ENCODE results near the gene HSPA4.

HSPA4 gene

GRCh38 chr5:133116601-133117000, 64.8 kb downstream of the HSPA4 start:
- ATAC-seq (ENCODE audit: low read depth) (no peak), DNase-seq (ENCODE audit: low spot score) (no peak)
- Histone ChIP-seq H3K27ac (ENCODE audit: poor library complexity, severe bottlenecking) (no peak overlapping the region), H3K4me1 (ENCODE audit: insufficient read depth, poor library complexity, severe bottlenecking) (peaks cover 5% of the 10 kb centered on the region), H3K9me3 (ENCODE audit: severe bottlenecking) (no peaks in the 10 kb centered on the region), H3K27me3 (ENCODE audit: insufficient read depth, poor library complexity, severe bottlenecking) (no peaks in the 10 kb centered on the region), H3K36me3 (ENCODE audit: low read depth) (no peaks in the 10 kb centered on the region), H3K4me3 (ENCODE audit: severe bottlenecking) (no peak overlapping the region)
- TF ChIP-seq CTCF (IDR thresholded peaks at IDR 0.05; ENCODE audit: poor library complexity, severe bottlenecking): no peak

GRCh38 chr5:133117166-133117911, 65.5 kb downstream of the HSPA4 start:
- TF ChIP-seq CTCF (IDR thresholded peaks at IDR 0.05; ENCODE audit: poor library complexity, severe bottlenecking): no peak
- no peak for DNase-seq (ENCODE audit: low spot score)

GRCh38 chr5:133117912-133118445, 66.2 kb downstream of the HSPA4 start:
- no peaks in the 10 kb centered on the region for H3K27me3 ChIP-seq (ENCODE audit: insufficient read depth, poor library complexity, severe bottlenecking)
- H3K4me1 ChIP-seq (ENCODE audit: insufficient read depth, poor library complexity, severe bottlenecking): peaks cover 5% of the 10 kb centered on the region
- ATAC-seq (ENCODE audit: low read depth): no peak
- no peak for DNase-seq (ENCODE audit: low spot score)
- no peaks in the 10 kb centered on the region for H3K9me3 ChIP-seq (ENCODE audit: severe bottlenecking)
- no peak for TF ChIP-seq CTCF (IDR thresholded peaks at IDR 0.05; ENCODE audit: poor library complexity, severe bottlenecking)
- H3K36me3 ChIP-seq (ENCODE audit: low read depth): no peaks in the 10 kb centered on the region
- no peak overlapping the region for H3K27ac ChIP-seq (ENCODE audit: poor library complexity, severe bottlenecking)
- no peak overlapping the region for H3K4me3 ChIP-seq (ENCODE audit: severe bottlenecking)

More at GRCh38 chr5:133117166-133117911, 65.5 kb downstream of the HSPA4 start:
- Histone ChIP-seq H3K27ac (ENCODE audit: poor library complexity, severe bottlenecking) (no peak overlapping the region), H3K4me1 (ENCODE audit: insufficient read depth, poor library complexity, severe bottlenecking) (peaks cover 5% of the 10 kb centered on the region), H3K9me3 (ENCODE audit: severe bottlenecking) (no peaks in the 10 kb centered on the region), H3K27me3 (ENCODE audit: insufficient read depth, poor library complexity, severe bottlenecking) (no peaks in the 10 kb centered on the region), H3K4me3 (ENCODE audit: severe bottlenecking) (no peak overlapping the region), H3K36me3 (ENCODE audit: low read depth) (no peaks in the 10 kb centered on the region)
- ATAC-seq (ENCODE audit: low read depth): no peak

DNA sequence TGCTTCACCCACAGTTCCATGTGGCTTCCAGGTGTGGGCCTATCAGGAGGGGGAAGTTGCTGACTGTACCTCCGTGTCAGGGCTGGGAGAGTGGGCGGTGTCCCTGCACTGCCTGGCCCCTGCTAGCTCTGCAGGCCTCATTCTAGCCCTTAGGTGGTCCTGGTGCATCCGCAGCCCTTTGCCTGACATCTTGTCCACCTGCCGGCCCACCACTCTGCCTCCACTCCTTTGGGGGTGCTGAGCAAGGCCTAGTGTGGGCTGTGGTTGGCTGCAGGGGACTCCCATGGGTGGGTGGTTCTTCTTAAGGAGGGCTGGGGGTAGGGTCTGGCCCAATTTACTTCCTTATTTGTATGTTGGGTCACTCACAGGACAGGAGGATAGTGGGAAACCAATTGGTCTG, 66.9 kb downstream of the HSPA4 start:
- DNase-seq (ENCODE audit: low spot score): no peak
- no peak overlapping the region for H3K27ac ChIP-seq (ENCODE audit: poor library complexity, severe bottlenecking)
- no peaks in the 10 kb centered on the region for H3K27me3 ChIP-seq (ENCODE audit: insufficient read depth, poor library complexity, severe bottlenecking)
- no peak for ATAC-seq (ENCODE audit: low read depth)
- H3K4me1 ChIP-seq (ENCODE audit: insufficient read depth, poor library complexity, severe bottlenecking): no peaks in the 10 kb centered on the region
- no peaks in the 10 kb centered on the region for H3K9me3 ChIP-seq (ENCODE audit: severe bottlenecking)
- no peak overlapping the region for H3K4me3 ChIP-seq (ENCODE audit: severe bottlenecking)
- no peaks in the 10 kb centered on the region for H3K36me3 ChIP-seq (ENCODE audit: low read depth)
- no peak for TF ChIP-seq CTCF (IDR thresholded peaks at IDR 0.05; ENCODE audit: poor library complexity, severe bottlenecking)

DNA sequence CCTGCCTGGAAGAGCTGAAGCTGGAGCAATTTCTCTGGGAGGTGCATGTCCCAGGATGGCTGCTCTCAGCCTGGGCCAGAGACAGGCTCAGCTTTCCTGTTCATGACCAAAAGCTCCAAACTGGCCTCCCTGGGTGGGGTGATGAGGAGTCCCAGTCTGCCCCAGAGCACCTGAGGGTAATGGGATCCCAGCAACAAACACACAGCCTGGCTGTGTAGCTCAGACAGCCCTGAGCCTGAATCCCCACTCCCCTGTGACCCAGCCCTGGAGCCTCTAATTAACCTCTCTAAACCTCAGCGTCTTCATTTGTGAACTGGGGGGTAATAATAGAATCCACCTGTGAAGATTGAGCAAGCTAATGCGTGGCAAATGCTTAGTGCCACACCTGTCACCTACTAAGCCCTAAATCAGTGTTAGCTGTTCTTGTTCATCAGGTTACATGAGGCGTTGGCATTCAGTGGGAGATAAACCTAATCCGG, 67.5 kb downstream of the HSPA4 start:
- no peak for TF ChIP-seq CTCF (IDR thresholded peaks at IDR 0.05; ENCODE audit: poor library complexity, severe bottlenecking)
- H3K27me3 ChIP-seq (ENCODE audit: insufficient read depth, poor library complexity, severe bottlenecking): no peaks in the 10 kb centered on the region
- H3K36me3 ChIP-seq (ENCODE audit: low read depth): no peaks in the 10 kb centered on the region
- H3K27ac ChIP-seq (ENCODE audit: poor library complexity, severe bottlenecking): no peak overlapping the region
- no peaks in the 10 kb centered on the region for H3K4me1 ChIP-seq (ENCODE audit: insufficient read depth, poor library complexity, severe bottlenecking)
- ATAC-seq (ENCODE audit: low read depth) (no peak), DNase-seq (ENCODE audit: low spot score) (no peak)
- H3K4me3 ChIP-seq (ENCODE audit: severe bottlenecking): no peak overlapping the region
- H3K9me3 ChIP-seq (ENCODE audit: severe bottlenecking): no peaks in the 10 kb centered on the region

Data from RWPE2 (cell line).